ENCODE results near the gene MAP3K15.

DNA sequence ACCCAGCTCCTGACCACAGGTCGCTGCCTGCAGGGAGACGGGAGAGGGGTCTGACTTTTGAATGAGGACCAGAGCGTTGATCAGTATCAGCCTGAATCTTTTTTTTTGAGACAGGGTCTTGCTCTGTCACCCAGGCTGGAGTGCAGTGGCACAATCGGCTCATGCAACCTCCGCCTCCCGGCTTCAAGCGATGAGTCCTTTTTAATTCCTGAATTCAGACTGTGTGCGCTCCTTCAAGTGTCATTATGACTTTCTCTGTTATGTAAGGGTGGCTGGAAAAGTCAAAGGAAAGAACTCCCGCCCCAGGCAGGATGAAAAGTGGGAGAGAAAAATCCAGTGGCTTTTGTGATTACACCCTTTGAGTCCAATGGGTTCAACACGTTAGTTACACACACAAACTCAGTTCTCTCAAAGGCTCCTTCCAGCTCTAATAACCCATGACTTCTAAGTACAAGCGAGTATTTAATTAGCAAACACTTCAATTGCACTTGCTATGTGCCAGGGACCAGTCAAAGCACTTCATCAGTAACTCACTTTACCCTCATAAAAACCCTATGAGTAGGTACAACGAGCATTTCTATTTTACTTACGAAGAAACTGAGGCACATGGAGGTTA, 127.1 kb downstream of the MAP3K15 start:
- TF ChIP-seq, protein P1, sequence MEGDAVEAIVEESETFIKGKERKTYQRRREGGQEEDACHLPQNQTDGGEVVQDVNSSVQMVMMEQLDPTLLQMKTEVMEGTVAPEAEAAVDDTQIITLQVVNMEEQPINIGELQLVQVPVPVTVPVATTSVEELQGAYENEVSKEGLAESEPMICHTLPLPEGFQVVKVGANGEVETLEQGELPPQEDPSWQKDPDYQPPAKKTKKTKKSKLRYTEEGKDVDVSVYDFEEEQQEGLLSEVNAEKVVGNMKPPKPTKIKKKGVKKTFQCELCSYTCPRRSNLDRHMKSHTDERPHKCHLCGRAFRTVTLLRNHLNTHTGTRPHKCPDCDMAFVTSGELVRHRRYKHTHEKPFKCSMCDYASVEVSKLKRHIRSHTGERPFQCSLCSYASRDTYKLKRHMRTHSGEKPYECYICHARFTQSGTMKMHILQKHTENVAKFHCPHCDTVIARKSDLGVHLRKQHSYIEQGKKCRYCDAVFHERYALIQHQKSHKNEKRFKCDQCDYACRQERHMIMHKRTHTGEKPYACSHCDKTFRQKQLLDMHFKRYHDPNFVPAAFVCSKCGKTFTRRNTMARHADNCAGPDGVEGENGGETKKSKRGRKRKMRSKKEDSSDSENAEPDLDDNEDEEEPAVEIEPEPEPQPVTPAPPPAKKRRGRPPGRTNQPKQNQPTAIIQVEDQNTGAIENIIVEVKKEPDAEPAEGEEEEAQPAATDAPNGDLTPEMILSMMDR (IDR thresholded peaks at IDR 0.05): no peak
- TF ChIP-seq EP300 (IDR thresholded peaks at IDR 0.05): no peak

Data from upper lobe of left lung (tissue), 4 donors.